ENCODE measurements around the gene TSACC.

Gene TSACC

DNA sequence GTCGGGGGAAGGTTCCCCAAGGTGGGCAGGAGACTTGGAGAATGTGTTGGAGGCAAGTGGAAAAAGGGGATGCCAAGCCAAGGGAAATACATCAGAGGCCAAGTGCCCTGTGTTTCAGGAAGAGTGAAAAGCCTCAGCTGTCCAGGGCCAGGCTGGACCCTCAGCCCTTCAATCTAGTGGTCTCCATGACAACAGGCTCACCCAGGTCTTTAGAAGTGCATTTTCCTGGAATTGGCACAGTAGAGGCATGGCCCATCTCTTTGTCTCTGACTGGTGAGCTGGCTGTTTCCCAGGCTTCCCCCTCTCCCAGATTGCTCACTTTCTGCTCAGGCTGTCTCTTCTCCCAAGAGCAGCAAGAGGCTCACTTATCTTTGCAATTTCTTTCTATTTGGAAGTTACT, 20.3 kb downstream of the TSACC start:
- TF ChIP-seq FOXP2 (optimal IDR thresholded peaks at IDR 0.05; ENCODE audit: borderline replicate concordance, extremely low read depth, extremely low read length, insufficient read depth), result no peak
- TF ChIP-seq SIN3A (IDR thresholded peaks at IDR 0.05; ENCODE audit: borderline replicate concordance, insufficient read depth, low read length), result no peak
- TF ChIP-seq, protein P1, sequence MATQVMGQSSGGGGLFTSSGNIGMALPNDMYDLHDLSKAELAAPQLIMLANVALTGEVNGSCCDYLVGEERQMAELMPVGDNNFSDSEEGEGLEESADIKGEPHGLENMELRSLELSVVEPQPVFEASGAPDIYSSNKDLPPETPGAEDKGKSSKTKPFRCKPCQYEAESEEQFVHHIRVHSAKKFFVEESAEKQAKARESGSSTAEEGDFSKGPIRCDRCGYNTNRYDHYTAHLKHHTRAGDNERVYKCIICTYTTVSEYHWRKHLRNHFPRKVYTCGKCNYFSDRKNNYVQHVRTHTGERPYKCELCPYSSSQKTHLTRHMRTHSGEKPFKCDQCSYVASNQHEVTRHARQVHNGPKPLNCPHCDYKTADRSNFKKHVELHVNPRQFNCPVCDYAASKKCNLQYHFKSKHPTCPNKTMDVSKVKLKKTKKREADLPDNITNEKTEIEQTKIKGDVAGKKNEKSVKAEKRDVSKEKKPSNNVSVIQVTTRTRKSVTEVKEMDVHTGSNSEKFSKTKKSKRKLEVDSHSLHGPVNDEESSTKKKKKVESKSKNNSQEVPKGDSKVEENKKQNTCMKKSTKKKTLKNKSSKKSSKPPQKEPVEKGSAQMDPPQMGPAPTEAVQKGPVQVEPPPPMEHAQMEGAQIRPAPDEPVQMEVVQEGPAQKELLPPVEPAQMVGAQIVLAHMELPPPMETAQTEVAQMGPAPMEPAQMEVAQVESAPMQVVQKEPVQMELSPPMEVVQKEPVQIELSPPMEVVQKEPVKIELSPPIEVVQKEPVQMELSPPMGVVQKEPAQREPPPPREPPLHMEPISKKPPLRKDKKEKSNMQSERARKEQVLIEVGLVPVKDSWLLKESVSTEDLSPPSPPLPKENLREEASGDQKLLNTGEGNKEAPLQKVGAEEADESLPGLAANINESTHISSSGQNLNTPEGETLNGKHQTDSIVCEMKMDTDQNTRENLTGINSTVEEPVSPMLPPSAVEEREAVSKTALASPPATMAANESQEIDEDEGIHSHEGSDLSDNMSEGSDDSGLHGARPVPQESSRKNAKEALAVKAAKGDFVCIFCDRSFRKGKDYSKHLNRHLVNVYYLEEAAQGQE (IDR thresholded peaks at IDR 0.05; ENCODE audit: insufficient read depth in 1 of 2, low read depth in 2 of 2, low read length in 2 of 2), result no peak
- no peak for TF ChIP-seq TAF1 (IDR thresholded peaks at IDR 0.05; ENCODE audit: borderline replicate concordance, insufficient read depth, low read length)
- TF ChIP-seq POLR2AphosphoS5 (IDR thresholded peaks at IDR 0.05; ENCODE audit: low read depth, low read length), result no peak

DNA sequence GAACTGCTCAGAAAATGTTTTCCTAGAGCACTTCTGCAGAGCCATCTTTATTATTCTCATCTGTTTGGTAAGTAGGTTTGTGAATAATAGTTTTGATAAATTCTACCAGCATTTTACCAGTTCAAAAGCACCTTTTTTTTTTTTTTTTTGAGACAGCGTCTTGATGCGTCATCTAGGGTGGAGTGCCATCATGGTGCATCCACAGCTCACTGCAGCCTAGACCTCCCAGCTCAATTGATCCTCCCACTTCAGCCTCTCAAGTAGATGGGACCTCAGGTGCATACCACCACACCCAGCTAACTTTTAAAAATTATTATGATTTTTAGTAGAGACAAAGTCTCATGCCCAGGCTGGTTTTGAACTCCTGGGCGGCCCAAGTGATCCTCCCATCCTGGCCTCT, 20.9 kb downstream of the TSACC start:
- TF ChIP-seq SIN3A (IDR thresholded peaks at IDR 0.05; ENCODE audit: borderline replicate concordance, insufficient read depth, low read length) (no peak), FOXP2 (optimal IDR thresholded peaks at IDR 0.05; ENCODE audit: borderline replicate concordance, extremely low read depth, extremely low read length, insufficient read depth) (no peak)
- TF ChIP-seq, protein P1 (IDR thresholded peaks at IDR 0.05; ENCODE audit: insufficient read depth in 1 of 2, low read depth in 2 of 2, low read length in 2 of 2), result no peak

DNA sequence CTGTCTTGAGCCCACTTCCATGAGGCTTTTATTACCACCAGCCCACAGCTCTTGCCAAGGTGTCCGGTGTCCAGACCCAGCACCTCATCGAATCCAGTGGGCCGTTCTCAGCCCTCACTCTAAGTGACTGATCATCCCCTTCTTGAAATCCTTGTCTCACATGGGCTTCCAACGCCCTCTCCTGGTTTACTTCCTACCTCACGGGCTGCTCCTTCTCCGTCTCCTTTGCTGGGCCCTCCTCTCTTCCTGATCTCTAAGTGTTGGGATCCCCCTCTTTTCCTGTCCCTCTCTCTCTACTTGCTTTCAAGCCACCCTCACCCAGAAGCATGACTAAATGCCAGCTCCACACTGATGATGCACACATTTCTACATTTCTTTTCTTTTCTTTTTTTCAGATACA, 21.6 kb downstream of the TSACC start:
- no peak for TF ChIP-seq FOXP2 (optimal IDR thresholded peaks at IDR 0.05; ENCODE audit: borderline replicate concordance, extremely low read depth, extremely low read length, insufficient read depth)
- TF ChIP-seq, protein P1 (IDR thresholded peaks at IDR 0.05; ENCODE audit: insufficient read depth in 1 of 2, low read depth in 2 of 2, low read length in 2 of 2), result no peak

DNA sequence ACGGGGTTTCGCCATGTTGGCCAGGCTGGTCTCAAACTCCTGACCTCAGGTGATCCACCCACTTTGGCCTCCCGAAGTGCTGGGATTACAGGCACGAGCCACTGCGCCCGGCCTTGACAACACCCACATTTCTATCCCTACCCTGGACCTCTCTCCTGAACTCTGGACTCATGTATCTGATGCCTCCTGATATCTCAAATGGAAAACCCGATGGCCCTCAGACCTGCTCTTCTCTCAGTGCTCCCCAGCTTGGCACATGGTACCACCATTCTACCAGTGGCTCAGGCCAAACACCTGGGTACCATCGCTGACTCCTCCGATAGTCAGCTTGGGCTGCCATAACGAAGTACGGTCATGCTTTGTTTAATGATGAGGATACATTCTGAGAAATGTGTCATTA, 22.2 kb downstream of the TSACC start:
- TF ChIP-seq, protein P1 (IDR thresholded peaks at IDR 0.05; ENCODE audit: insufficient read depth in 1 of 2, low read depth in 2 of 2, low read length in 2 of 2), result no peak
- TF ChIP-seq POLR2AphosphoS5 (IDR thresholded peaks at IDR 0.05; ENCODE audit: low read depth, low read length), result no peak
- no peak for TF ChIP-seq SIN3A (IDR thresholded peaks at IDR 0.05; ENCODE audit: borderline replicate concordance, insufficient read depth, low read length)
- no peak for TF ChIP-seq FOXP2 (optimal IDR thresholded peaks at IDR 0.05; ENCODE audit: borderline replicate concordance, extremely low read depth, extremely low read length, insufficient read depth)
- TF ChIP-seq TAF1 (IDR thresholded peaks at IDR 0.05; ENCODE audit: borderline replicate concordance, insufficient read depth, low read length), result no peak

DNA sequence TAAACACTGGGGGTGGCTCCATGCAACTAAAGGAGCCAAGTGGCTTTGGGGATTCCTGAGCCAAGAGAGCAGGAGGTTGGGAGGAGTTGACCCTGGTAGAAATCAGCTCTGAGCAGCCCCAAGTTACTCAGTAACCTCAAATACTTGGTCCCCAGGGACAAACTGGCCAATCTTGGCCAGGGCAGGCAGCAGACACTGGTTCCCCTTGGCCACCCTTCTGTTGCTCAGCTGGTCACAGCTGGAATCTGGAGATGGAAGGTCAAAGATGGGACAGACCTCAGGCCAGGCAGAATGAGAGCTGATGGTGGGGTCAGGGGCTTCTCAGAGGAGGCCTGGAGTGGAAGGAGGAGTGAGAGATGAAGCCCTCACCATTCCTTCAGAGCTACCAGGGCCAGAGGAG, 27.4 kb downstream of the TSACC start:
- TF ChIP-seq, protein P1 (IDR thresholded peaks at IDR 0.05; ENCODE audit: insufficient read depth in 1 of 2, low read depth in 2 of 2, low read length in 2 of 2), result no peak
- no peak for TF ChIP-seq FOXP2 (optimal IDR thresholded peaks at IDR 0.05; ENCODE audit: borderline replicate concordance, extremely low read depth, extremely low read length, insufficient read depth)
- no peak for TF ChIP-seq SIN3A (IDR thresholded peaks at IDR 0.05; ENCODE audit: borderline replicate concordance, insufficient read depth, low read length)
- TF ChIP-seq TAF1 (IDR thresholded peaks at IDR 0.05; ENCODE audit: borderline replicate concordance, insufficient read depth, low read length), result no peak
- no peak for TF ChIP-seq POLR2AphosphoS5 (IDR thresholded peaks at IDR 0.05; ENCODE audit: low read depth, low read length)

All from PFSK-1 (cell line).